Fibroblast of villous mesenchyme (primary cell): Measurements from ENCODE around the gene CCDC82. TPM values are rescaled to one million over a fixed set of nuclear protein-coding genes. Genes with fewer than 3 reads are reported as not detected.

ENCODE experiments used
- DNase-seq: peaks from one replicate; pipeline ENCODE4 v3.0.0-alpha.2; 2010; ENCODE audit warnings: low read depth
- H3K4me3 ChIP-seq: 2 replicates; pipeline ENCODE4 v1.5.1; 2011; ENCODE audit warnings: low read depth, mild to moderate bottlenecking, low read length
- total RNA-seq: library from RNA; depleted of rRNA; stranded (reverse); fragments of >200 nt; gene quantifications from 2 replicates; pipeline ENCODE4 v1.2.3, GENCODE V29; 2012
- TF ChIP-seq, protein P1 (sequence below): IDR thresholded peaks from 2 replicates; pipeline ENCODE4 v1.5.1; 2012; ENCODE audit warnings: low read depth, mild to moderate bottlenecking, low read length; ENCODE audit not compliant: insufficient read depth

Gene CCDC82
- total RNA-seq, 1 donor, result 17.7 TPM

GRCh38 chr11:96388891-96389719 lies 607 bp downstream of the CCDC82 start:
- TF ChIP-seq, protein P1, sequence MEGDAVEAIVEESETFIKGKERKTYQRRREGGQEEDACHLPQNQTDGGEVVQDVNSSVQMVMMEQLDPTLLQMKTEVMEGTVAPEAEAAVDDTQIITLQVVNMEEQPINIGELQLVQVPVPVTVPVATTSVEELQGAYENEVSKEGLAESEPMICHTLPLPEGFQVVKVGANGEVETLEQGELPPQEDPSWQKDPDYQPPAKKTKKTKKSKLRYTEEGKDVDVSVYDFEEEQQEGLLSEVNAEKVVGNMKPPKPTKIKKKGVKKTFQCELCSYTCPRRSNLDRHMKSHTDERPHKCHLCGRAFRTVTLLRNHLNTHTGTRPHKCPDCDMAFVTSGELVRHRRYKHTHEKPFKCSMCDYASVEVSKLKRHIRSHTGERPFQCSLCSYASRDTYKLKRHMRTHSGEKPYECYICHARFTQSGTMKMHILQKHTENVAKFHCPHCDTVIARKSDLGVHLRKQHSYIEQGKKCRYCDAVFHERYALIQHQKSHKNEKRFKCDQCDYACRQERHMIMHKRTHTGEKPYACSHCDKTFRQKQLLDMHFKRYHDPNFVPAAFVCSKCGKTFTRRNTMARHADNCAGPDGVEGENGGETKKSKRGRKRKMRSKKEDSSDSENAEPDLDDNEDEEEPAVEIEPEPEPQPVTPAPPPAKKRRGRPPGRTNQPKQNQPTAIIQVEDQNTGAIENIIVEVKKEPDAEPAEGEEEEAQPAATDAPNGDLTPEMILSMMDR, result no peak
- no peak for DNase-seq
- peak overlapping the region; percentile 97 for H3K4me3 ChIP-seq

GRCh38 chr11:96385187-96385586 lies 4.5 kb downstream of the CCDC82 start:
- H3K4me3 ChIP-seq, result no peak overlapping the region
- no peak for DNase-seq
- TF ChIP-seq, protein P1, result no peak

- TF ChIP-seq, protein P1, result no peak
- DNase-seq, result no peak
- no peak overlapping the region for H3K4me3 ChIP-seq
Observed at GRCh38 chr11:96384156-96384555, 5.6 kb downstream of the CCDC82 start.

GRCh38 chr11:96376796-96377195 lies 12.9 kb downstream of the CCDC82 start:
- no peak overlapping the region for H3K4me3 ChIP-seq
- TF ChIP-seq, protein P1, result no peak
- DNase-seq, result no peak

GRCh38 chr11:96373826-96374225 lies 15.9 kb downstream of the CCDC82 start:
- TF ChIP-seq, protein P1, result no peak
- H3K4me3 ChIP-seq, result no peak overlapping the region
- DNase-seq, result no peak

- no peak for DNase-seq
- TF ChIP-seq, protein P1, result no peak
- H3K4me3 ChIP-seq, result no peak overlapping the region
Observed at GRCh38 chr11:96367342-96367741, 22.4 kb downstream of the CCDC82 start.

- no peak overlapping the region for H3K4me3 ChIP-seq
- TF ChIP-seq, protein P1, result no peak
- no peak for DNase-seq
Observed at GRCh38 chr11:96366024-96366423, 23.7 kb downstream of the CCDC82 start.
